Glutamatergic neuron (in vitro differentiated cells): Measurements from ENCODE around the gene THSD4. TPM values are rescaled to one million over a fixed set of nuclear protein-coding genes. Genes with fewer than 3 reads are reported as not detected.
A peak's percentile ranks its signal among the peaks of the same experiment; 100 is the strongest.

ENCODE experiments used
- DNase-seq: peaks from one replicate; pipeline ENCODE4 v3.0.0; 2022
- H3K27ac Mint-ChIP-seq: one replicate; pipeline ENCODE4 v1.8.0; 2020; ENCODE audit warnings: mild to moderate bottlenecking, mixed read lengths, inconsistent platforms; ENCODE audit not compliant: unreplicated experiment
- H3K27me3 Mint-ChIP-seq: one replicate; pipeline ENCODE4 v1.8.0; 2020; ENCODE audit warnings: mild to moderate bottlenecking, moderate library complexity, mixed read lengths, inconsistent platforms; ENCODE audit not compliant: unreplicated experiment
- H3K36me3 Mint-ChIP-seq: one replicate; pipeline ENCODE4 v1.8.0; 2020; ENCODE audit warnings: mild to moderate bottlenecking, mixed read lengths, inconsistent platforms; ENCODE audit not compliant: unreplicated experiment
- H3K4me1 Mint-ChIP-seq: one replicate; pipeline ENCODE4 v1.8.0; 2020; ENCODE audit warnings: mild to moderate bottlenecking, low read depth, mixed read lengths, inconsistent platforms; ENCODE audit not compliant: unreplicated experiment
- H3K4me3 Mint-ChIP-seq: one replicate; pipeline ENCODE4 v1.8.0; 2020; ENCODE audit warnings: mild to moderate bottlenecking, mixed read lengths, inconsistent platforms; ENCODE audit not compliant: unreplicated experiment
- H3K9me3 Mint-ChIP-seq: one replicate; pipeline ENCODE4 v1.8.0; 2020; ENCODE audit warnings: mild to moderate bottlenecking, moderate library complexity, mixed read lengths, inconsistent platforms; ENCODE audit not compliant: unreplicated experiment
- CTCF ChIP-seq: fragments of 200-600 bp; sonication (generic); IDR thresholded peaks from one replicate; pipeline ENCODE4 v1.5.0; 2021; ENCODE audit not compliant: partially characterized antibody, unreplicated experiment
- total RNA-seq: library from RNA; stranded (reverse); fragmentation: NEBNext Ultra II Directional; extraction: Animal tissue kit (Norgen Biotek cat#: 25700); gene quantifications from one replicate; pipeline ENCODE4 v1.2.1, GENCODE V29; 2021; ENCODE audit not compliant: unreplicated experiment

Gene THSD4
- total RNA-seq, 1 donor from 2014 or later: 12.3 TPM

GRCh38 chr15:71444032-71444810 is 328.9 kb downstream of the THSD4 start:
- H3K27ac Mint-ChIP-seq: no peak overlapping the region
- no peaks in the 10 kb centered on the region for H3K27me3 Mint-ChIP-seq
- H3K4me3 Mint-ChIP-seq: no peak overlapping the region
- H3K4me1 Mint-ChIP-seq: no peaks in the 10 kb centered on the region
- no peak for DNase-seq
- H3K9me3 Mint-ChIP-seq: no peaks in the 10 kb centered on the region
- TF ChIP-seq CTCF: no peak
- H3K36me3 Mint-ChIP-seq: no peaks in the 10 kb centered on the region

- H3K36me3 Mint-ChIP-seq: no peaks in the 10 kb centered on the region
- peaks cover 1% of the 10 kb centered on the region for H3K27me3 Mint-ChIP-seq
- no peak for TF ChIP-seq CTCF
- DNase-seq: no peak
- no peaks in the 10 kb centered on the region for H3K4me1 Mint-ChIP-seq
- no peak overlapping the region for H3K27ac Mint-ChIP-seq
- H3K9me3 Mint-ChIP-seq: no peaks in the 10 kb centered on the region
- no peak overlapping the region for H3K4me3 Mint-ChIP-seq
Observed at GRCh38 chr15:71444866-71445590, 329.8 kb downstream of the THSD4 start.

- TF ChIP-seq CTCF: no peak
- H3K4me1 Mint-ChIP-seq: no peaks in the 10 kb centered on the region
Observed at GRCh38 chr15:71447328-71448250, 332.3 kb downstream of the THSD4 start.

GRCh38 chr15:71448688-71449114 is 333.4 kb downstream of the THSD4 start:
- Mint-ChIP-seq H3K4me1 (no peaks in the 10 kb centered on the region), H3K27ac (no peak overlapping the region), H3K9me3 (no peaks in the 10 kb centered on the region), H3K36me3 (no peaks in the 10 kb centered on the region), H3K4me3 (no peak overlapping the region), H3K27me3 (peaks cover 1% of the 10 kb centered on the region)
- peak; percentile 85 for TF ChIP-seq CTCF
- DNase-seq: peak; percentile 45

More at GRCh38 chr15:71447328-71448250, 332.3 kb downstream of the THSD4 start:
- Mint-ChIP-seq H3K36me3 (no peaks in the 10 kb centered on the region), H3K27ac (no peak overlapping the region), H3K9me3 (no peaks in the 10 kb centered on the region), H3K4me3 (no peak overlapping the region), H3K27me3 (peaks cover 1% of the 10 kb centered on the region)
- DNase-seq: no peak
